Activated CD4-positive, alpha-beta T cell treated with anti-CD3 and anti-CD28 coated beads for 24 hours (primary cell): ENCODE results near the gene DOK1.
A peak's percentile ranks its signal among the peaks of the same experiment; 100 is the strongest.
"Not testable (repeated sequence)": the region's sequence is repeated elsewhere in the genome, so short reads cannot be mapped to it uniquely, and the experiment has no call there.

Experiments
- DNase-seq, 2 donors: peaks; one replicate each; pipeline ENCODE4 v3.0.0-alpha.2; 2020; ENCODE audit warnings: low read depth in 2 of 2

Gene DOK1

DNA sequence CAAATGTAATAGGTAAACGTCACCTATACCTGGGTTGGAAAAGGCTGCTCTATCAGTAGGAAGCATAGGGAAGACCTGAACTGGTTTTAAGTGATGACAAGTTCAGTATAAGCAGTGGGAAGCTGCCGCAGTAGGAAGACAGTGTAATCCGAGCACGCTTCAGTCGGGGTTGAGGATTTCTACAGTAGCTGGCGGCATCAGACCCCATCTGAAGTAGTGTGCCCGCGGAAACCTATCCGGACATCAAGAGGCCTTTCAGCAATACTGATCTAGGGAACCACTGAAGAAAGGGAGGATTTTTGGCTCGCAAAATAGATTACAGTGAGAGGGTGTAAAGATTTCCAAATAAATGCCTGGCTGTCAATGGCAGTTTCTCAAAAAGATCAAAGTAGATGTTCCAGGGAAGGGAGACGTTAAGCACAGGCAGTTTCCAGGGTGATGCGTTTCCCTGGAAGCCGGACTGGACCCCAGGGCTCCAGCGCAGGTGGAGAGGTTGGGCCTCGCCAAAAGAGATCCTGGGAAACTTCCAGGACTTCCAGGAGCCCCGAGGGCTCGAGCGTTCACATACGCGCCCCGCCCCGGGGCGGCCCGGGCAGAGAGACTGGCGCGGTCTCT lies 6.1 kb upstream of the DOK1 start:
- no peak for DNase-seq

DNA sequence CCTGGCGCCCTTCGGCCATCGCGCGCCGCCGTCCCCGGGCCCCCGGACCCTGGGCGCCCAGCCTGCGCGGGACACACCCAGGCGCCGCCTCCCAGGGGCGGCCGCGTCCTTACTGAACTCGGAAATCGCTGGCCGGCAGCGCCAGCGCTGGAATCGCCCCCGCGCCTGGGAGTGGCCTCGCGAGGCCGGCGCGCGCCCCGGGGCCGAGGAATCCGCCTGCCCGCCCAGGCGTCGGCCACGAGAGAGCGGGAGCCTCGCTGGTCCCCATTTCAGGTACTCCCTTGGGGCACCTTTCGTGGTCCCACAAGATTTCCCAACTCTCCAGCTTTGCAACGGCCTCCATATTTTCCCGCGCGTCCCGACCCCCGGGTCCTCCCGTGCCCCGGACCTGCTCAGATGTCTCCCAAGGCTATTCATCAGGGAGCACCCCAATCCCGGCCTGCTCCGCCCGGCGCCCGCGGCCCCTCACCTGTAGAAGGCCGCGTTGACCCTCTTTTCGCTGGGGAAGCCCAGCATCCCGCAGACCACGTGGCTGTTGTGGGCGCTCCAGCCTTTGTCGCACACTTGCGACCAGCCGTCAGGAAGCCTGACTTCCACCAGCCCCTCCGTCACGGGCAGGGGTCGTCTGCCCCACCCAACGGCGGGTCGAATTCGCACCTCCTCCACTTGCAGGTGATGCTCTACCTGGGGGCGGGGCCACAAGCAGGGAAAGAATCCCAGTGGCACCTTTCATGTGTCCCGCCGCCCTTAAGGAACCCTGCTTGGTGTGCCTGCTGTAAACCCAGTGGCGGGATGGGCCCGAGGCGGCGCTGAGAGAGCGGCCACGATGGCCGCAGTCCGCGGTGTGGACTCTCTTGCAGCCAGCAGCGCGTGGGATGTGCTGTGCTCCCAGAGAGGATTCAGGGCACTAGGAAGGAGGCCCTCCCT lies 5.4 kb upstream of the DOK1 start:
- DNase-seq: no peak

DNA sequence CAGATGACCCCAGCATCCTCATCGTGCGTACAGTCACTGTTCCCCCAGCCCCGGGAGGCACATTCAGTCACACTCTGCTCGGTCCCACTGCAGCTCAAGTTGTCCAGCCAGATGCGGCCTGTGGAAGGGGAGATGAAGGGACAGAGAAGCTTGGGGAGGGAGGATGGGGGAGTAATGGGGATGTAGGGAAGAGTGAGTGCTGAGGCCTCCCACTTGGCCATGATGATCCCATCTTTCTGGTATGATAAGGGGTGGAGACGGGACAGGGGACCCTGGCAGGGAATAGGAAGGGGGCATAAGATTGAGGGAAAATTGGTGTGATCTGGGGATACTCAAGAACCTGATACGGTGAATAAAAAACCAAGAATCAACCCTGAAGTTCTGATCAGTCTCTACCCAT lies 4.3 kb upstream of the DOK1 start:
- no peak for DNase-seq

DNA sequence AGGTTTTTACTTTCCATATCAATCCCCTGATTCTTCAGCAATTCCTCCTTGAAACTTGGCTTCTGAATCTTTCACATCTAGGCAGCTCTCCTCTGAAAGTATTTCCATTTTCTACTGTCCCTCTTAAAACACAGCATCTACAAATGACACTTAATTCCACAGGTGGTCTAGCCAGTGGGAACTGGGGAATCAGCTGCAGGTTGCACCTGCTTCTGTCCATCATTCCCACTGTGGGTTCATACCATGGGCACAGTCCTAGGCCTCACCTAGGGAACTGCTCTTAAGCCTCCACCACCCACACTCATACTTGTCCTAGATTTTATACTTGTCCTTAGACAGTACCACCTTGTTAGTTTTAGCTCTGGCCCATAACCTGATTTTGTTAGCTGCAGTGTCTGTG lies 3.0 kb upstream of the DOK1 start:
- DNase-seq: no peak

DNA sequence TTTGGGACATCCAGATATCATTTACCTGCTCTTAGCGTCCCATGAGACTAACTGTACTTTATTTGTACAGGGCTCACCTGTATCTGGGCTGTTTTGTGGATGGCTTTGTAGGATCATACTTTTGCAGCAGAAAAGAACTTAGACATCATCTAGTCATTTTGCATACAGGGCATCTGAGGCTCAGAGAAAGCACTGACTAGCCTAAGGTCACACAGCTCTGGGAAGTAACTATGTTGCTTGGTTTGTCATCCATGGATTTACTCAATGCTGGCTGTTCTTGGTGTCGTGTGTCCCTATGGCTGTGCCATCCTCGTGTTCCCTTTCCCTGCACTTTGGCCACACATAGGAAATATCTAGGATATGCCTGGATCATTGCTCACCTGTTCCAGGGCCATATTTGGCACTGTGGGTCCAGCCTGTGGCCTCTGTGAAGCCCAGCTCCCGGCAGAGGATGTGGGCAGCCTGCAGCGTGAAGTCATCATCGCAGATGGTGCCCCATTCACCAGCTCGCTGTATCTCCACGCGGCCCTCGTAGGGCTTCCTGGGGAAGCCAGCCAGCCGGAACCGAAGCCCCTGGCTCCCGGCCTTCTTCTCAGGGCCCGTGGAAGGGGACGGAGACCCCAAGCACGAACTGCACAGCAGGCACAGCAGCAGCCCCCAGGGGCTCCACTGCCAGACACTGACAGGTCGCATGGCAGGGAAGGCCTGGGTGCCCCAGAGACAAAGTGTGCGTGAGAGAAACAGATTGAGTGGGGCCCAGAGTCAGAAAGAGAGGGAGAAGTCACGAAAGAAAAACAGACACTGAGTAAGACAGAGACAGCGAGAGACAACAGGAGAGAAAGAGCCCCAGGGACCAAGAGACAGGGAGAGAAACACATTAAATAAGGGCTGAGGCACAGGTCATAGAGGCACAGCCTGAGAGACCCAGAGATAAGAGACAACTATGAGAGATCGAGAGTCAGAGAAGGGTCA lies 2.3 kb upstream of the DOK1 start:
- no peak for DNase-seq

DNA sequence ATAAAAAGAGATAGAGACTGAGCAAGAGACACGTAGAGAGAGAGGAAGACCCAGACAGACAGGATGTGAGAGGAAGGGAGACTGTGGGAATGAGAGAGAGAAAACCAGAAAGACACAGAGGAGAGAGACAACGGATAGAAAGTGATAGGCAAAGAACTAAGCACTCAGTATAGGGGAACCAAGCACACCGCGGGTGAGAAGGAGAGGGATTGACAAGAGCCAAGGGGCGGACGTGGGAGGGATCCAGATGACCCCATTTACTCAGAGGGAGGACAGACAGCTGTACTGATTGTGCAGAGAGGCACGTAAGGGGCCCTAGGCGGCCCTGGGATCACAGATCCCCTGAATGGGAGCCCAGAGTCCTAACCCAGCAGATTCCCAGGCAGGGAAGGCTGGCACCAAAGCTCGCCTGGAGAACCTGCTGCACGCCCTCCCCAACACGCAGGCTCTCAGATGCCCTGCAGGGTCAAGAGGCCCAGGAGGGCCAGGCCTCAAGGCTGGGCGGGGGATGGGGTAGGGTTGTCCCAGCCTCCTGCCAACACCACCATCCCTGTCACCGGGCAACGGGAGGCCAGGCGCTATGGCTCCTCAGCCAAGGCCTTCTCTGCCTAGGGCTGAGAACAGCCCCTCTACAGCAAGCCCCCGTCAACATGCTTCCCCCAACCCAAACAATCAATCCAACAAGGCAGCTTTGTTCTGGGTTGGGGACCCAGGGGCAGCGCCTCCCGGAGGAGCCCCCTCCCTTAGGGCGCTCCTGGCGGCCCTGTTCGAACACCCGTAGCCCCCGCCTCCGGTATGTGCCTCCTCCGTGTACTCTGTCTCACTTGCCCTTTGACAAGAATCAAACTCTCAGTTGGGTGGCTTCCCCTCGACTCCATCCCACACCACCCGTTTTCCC lies 1.4 kb upstream of the DOK1 start:
- DNase-seq: no peak

DNA sequence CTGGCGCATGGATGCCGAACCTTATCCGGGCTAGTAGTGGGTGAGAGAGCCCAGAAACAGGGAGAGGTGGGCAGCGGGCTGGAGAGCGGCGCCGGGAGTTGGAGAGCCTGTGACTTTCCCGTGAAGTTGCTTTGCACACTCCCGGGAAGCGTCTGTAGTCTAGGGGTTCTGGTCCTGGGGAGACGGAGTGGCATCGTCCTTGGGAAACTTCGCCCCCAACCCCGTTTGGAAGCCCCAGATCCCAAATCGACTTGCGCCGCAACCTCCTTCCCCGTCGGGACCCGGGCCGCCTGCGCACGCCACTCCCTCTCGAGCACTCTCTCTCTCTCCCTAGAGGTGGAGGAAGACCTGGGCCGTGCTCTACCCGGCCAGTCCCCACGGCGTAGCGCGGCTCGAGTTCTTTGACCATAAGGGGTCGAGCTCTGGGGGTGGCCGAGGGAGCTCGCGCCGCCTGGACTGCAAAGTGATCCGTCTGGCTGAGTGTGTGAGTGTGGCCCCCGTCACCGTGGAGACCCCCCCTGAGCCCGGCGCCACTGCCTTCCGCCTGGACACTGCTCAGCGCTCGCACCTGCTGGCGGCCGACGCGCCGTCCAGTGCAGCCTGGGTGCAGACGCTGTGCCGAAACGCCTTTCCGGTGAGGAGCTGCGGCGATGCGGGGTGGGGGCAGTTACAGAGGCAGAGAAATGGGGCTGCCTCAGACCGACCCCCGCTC lies 456 bp downstream of the DOK1 start:
- peak in 1 of 2 donors; percentile 26 for DNase-seq

DNA sequence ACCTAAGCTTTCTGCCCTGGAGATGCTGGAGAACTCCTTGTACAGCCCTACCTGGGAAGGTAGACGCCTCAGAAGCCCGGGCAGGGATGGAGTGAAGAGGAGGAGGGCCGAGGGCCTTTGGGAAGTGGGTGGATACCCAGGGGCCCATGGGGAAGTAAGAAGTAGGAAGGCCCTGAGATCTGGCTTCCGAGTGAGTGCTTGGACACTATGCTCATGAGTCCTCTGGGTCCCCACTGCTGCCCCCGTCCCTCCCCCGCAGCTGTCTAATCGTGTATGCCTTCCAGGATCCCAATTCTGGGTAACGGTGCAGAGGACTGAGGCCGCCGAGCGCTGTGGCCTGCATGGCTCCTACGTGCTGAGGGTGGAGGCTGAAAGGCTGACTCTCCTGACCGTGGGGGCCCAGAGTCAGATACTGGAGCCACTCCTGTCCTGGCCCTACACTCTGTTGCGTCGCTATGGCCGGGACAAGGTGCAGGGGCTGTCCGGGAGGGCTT lies 1.1 kb downstream of the DOK1 start:
- DNase-seq: no peak

DNA sequence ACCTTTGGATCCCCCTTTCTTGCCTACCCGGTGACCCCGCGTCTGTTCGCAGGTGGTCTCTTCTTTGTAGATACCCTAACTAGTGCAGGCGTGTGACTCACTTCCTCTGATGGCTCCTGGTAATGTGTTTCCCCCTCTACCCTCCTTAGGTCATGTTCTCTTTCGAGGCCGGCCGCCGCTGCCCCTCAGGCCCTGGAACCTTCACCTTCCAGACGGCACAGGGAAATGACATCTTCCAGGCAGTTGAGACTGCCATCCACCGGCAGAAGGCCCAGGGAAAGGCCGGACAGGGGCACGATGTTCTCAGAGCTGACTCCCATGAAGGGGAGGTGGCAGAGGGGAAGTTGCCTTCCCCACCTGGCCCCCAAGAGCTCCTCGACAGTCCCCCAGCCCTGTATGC lies 1.6 kb downstream of the DOK1 start:
- DNase-seq: no peak

DNA sequence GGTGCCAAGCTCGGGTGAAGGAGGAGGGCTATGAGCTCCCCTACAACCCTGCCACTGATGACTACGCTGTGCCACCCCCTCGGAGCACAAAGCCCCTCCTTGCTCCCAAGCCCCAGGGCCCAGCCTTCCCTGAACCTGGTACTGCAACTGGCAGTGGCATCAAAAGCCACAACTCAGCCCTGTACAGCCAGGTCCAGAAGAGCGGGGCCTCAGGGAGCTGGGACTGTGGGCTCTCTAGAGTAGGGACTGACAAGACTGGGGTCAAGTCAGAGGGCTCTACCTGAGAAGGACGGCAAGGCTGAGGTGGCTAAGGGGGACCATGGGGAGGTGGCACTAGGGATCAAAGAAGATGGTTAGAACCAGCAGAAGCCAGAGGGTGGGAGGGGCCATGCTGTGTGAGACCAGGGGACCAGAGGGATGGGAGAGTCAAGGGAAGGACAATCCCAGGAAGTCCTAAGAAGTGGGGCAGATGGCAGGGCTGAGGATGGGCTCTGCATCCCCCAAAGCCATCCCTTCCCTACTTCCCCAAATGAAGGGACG lies 2.4 kb downstream of the DOK1 start:
- no peak for DNase-seq

DNA sequence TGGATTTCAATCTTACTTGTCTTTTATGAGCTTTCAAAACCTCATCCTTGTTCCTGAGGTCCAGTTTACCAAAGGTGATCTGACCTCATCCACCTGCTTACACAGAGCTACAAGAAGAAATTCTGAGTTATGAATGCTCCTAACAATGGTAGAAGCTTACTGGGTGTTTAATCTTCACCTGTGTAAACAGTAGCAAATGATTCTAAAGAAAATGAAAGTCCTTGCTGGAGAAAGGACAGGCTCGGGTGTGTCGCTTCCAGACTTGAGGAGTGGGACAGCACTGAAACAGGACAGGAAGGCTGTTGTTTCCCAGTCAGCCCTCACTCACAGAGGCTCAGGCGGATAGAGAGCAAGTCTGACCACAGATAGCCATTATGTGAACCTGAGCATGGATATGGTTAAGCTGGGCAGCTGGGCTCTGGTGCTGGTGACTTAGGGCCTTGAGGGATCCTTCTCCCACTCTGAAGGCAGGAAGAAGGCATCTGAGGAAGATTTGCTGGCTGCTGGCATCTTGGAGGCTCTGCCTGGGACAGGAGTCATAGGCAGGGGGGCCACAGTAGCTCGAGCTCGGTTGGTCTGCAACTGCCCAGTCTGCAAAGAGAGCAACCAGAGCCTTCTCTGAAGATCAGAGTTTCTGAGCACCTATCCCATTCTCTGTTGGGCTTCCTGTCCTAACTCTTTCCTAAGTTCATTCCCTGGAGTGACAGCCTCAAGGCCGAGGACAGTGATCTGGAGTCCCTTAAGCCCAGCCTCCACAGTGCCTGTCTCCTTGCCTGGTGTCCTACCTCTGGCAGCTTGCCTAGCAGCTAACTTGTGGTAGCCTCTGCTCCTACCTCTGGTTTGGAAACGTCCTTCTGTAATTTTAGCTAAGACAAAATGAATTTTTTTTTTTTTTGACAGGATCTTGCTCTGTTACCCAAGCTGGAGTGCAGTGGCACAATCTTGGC lies 4.0 kb downstream of the DOK1 start:
- DNase-seq: no peak

DNA sequence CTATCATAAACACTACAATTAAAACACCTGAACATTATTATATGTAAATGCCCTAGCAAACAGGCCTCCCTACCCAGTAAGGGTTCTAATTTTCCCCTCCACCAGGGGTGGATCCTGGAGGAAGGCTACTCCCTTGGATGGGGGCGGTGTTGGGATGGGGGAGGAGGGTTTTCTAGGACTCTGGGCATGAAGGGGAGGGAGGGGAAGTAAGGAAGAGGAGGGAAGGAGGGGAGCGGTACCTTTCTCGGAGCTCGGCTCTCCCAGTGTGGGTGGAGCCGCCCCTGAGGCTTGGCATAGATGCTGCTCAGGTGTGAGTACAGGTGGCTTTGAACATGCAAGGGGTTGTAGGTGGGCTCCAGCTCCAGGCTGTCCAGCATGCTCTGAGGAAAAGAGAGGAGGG lies 5.4 kb downstream of the DOK1 start:
- no peak for DNase-seq

DNA sequence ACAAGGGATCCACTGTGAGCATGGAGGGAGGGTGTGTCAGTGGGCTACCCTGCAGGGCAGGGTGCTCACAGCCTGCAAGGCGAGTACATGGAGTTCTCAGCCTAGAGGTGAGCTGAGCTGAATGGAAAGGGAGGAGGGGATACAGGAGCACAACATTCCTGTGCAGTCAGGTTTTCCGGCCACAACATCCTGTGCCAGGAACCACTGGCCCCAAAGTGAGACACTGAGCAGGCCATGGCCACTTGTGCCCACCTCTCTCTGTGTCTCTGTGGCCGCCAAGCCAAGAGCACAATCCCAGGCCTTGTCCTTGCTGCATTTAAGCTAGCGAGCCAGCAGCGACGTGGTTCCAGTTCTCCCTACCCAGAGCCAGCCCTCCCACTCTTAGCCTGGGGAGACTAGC lies 6.1 kb downstream of the DOK1 start:
- DNase-seq: no peak

DNA sequence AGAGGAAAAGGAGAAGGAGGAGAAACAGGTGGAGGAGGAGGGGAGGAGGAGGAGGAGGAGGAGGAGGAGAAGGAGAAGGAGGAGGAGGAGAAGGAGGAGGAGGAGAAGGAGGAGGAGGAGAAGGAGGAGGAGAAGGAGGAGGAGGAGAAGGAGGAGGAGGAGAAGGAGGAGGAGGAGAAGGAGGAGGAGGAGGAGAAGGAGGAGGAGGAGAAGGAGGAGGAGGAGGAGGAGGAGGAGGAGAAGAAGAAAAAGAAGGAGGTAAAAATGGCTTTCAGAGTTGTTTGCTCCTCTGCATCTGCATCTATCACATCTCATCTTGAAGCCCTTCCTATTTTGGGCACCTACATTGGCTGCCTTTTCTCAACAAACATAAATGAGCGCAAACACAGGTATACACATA lies 6.5 kb downstream of the DOK1 start:
- not testable (repeated sequence) for DNase-seq

DNA sequence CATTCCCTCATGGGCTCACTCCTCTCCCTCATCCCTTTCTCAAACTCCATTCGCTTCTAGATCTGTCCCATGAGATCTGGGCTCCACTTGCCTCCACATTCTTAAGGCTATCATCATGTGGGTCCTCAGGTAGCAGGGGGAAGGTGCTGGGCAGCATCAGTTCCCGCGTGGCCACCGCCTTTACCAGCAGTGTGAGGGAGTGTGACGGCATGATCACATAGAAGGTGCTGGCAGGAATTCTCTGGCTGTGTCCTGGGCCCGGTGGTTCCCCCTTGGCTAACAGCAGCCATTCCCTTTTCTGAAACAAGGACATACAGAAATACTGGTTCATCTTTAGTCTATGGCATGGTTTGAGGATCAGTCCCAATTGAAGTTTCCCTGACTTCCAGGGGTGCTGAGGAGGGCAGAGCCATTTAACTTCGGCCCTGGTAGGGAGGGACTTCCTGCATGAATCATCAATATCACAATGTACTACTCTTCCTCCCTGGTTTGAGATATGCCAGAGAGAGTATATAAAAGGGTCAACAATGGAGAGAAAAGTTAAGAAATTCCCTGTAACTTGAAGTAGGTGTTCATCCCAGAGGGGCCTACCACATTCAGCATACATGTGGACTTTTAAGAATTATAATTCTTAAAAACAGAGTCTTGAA lies 7.7 kb downstream of the DOK1 start:
- no peak for DNase-seq

DNA sequence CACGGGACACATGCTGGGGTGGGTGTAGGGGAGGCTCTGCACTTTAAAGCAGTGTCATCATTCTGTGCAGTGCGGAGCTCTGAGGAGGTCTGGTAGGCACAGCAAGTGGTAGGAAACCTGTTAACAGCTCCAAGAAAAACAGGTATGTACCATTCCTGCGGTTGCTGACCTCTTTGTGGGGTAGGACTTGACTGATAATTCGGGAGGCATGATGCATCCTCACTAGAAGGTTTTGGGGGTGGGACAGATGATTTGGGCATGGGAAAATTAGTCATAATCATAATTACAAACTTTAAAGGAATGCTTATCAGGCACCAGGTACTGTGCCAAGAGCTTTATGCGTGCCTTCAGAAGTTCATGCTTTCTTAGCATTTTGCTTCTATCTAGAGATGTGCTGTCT lies 9.7 kb downstream of the DOK1 start:
- DNase-seq: no peak

DNA sequence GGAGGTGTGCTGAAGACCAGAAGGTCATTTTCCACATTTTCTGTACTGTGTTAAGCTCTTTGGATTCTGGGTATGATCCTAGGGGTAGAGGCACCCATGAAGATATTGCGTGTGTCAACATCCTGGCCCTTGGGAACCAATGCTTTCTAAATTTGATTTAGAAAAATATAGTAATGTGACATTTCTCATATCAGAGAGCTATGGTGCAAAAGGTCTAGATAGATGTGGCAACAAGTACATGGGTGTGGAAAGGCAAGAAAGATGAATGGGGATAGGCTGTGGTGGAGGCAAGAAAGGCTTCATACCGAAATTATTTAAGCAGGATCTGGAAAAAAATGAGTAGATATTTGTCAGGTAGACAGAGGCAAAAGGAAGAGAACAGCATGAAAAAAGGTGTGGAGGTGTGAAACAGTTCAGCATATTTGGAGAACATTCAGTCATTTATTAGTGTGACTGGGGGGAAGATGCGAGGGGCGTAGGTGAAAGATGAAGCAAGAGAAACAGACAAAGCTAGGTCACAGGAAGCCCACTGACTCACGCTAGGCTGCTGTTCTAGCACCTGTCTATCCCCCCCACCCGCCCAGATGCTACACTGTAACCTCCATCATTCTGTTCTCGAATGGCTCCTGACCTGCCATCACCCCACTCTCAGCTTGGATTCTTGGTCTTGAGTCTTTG lies 11.7 kb downstream of the DOK1 start:
- DNase-seq: no peak

DNA sequence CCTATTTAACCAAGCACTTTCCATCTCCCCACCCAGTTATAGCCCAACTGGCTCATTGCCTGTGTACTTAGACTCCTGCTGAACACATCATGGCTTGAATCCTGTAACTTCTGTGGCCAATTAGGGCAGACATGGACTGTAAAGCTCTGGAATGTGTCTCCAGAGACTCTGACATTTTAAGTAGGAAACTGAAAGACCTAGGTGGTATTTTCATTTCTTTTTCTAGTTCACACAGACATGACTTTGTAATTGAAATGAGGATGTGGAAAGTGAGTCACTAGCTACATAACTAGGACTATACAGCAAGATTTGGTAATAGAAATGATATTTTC lies 12.2 kb downstream of the DOK1 start:
- DNase-seq: no peak
